NOMO-1 (cell line): Measurements from ENCODE around the gene TACC2.

Experiments used
- DNase-seq, 2 experiments: peaks; one replicate each; lab custom pipeline; 2025; ENCODE audit not compliant: unreplicated experiment in 2 of 2; lab: John Stamatoyannopoulos, UW

TACC2 gene

GRCh38 chr10:122240401-122240800 is 251.4 kb downstream of the TACC2 start:
- DNase-seq: no peak

DNA sequence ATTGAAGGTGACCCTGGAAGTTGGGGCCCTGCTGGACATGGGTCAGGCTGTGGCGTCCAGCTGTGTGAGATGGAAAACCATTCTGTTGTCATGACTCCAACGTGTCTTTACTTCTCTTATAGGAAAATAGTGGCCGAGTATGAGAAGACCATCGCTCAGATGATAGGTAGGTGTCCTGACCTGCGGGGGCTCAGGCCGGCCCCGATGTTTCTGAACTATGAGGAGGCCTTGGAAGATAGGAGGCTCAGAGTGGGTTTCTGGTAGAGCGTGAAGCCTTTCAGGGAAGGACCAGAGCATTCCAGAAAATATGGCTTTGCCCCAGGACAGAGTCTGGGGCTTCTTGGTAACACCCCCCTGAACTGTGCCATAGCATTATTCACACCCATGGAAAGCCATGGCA is 252.9 kb downstream of the TACC2 start:
- no peak for DNase-seq

DNA sequence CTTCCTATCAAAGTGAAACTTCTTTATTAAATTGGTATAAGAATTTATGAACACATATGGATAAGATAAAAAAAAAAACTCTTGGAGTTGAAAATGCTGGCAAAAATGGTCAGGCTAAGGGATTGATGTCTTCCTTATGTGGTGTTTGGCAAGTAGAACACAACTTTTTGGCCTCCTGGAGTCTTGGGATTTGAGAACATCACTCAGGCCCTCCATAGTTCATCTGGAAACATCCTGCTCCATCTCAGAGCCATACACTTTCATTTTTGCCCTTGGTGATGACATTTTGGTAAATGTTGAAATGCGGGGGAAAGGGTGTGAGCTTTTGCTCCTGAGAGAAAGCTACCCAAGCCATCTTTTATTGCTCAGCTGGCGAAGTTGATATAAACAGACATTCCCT is 254.6 kb downstream of the TACC2 start:
- DNase-seq: no peak

DNA sequence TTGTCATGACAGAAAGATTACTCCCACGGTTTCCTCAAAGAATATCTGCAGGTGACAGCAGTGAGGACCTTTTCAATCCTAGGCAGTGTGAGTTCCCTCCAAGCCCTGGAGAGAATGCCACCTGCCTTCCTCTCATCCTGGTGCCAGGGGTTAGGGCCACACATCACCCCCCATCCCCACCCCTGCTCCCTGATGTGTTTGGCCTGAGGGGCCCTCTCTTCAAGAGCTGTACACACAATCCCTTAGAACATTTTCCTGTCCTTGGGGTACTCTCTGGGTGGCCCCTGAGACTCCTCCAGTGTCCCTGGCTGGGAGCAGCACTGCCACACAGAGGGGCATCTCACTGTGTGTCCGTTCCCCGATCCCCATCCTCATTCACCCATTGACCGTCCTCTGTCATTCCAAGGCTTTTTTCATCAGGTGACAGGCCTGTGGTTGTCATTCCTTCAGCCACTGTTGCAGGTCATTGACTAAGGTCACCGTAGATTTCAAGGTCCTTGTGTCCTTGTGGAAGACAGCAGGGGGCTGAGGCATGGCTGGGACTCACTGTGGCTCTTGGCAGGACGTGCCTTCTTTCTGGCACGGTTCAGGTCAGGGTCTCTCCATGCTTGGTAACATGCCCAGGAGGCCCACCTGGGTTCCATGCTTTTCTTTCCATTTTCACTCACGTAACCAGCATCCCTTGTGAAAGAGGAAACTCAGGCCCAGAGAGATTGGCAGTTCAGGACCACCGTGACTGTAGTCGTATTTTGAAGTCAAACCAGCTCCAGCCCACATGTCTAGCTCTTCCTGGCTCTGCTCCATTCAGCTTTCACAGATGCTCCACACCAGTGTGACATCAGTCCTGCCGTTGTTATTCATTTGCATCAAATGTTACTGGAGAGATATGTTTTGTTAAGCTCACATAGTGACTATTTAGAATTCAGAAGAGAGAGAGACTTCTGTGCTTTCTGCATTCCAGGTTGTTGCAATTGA is 255.3 kb downstream of the TACC2 start:
- no peak for DNase-seq

DNA sequence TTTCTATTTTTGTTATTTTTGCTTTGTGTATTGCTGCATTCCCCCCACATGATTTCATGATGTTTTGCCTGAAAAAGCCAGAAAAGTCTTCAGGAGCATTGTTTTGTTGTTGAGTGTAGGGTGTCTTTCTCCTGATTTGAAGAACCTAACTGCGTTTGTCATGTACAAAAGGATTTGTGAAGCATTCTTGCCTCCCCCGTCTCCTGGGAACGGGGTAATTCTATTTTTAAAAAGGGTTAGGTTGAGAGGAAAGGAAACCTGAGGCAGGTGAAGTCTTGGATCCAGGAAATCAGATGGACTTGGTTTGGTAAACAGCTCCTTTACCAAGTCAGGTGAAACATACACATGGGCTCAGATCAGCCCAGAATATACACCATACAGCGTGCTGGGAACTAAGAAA is 256.2 kb downstream of the TACC2 start:
- no peak for DNase-seq

DNA sequence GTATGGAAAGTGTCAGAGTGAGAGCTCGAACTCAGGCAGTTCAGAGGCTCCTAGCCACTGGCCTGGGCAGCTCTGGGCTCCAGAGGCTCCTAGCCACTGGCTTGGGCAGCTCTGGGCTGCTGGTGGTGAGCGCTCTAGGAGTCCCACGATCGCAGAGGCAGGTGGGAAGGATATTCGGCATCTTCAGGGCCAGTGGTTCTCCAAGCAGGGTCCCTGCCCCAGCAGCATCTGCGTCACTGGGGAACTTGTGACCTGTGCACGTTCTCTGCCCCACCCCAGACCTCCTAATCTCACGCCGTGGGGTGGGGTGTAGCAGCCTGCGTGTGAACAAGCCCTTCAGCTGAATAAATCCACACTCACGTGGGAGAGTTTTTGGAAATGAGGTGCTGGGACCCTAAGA is 256.9 kb downstream of the TACC2 start:
- DNase-seq: no peak

- no peak for DNase-seq
Measured at GRCh38 chr10:122246830-122247520, 258.0 kb downstream of the TACC2 start.

DNA sequence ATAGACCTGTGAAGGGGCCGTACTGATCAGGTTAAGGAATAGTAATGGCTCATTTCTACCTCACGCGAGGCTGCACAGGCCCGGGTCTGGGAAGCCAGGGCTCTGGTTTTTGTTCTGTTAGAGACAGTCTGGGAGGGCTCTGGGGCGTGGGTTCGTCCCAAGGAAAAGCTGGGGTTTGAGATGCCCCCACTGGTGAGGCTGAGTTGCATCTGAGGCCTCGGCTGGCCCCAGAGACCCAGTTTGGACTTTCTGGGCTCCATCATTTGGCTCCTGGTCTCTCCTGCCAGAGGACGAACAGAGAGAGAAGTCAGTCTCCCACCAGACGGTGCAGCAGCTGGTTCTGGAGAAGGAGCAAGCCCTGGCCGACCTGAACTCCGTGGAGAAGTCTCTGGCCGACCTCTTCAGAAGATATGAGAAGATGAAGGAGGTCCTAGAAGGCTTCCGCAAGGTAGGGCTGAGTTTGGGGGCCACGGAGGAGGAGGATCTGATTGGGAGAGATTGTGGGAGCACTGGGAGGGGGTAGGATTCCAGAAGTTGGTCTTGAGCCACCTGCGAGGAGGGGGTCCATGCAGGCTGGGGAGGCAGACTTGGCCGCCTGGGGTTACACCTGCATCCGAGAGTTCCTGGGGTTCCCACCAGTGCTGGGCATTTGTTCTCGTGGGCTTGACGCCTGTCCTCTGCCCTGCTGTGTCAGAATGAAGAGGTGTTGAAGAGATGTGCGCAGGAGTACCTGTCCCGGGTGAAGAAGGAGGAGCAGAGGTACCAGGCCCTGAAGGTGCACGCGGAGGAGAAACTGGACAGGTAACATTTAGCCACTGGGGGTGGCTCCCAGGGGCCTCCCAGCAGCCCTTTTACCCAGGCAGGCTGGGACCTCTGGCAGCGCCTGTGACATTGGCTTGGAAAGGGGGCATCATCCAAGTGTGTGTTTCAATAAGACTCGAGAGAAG is 259.7 kb downstream of the TACC2 start:
- no peak for DNase-seq

- DNase-seq: no peak
Measured at GRCh38 chr10:122249303-122249850, 260.4 kb downstream of the TACC2 start.

GRCh38 chr10:122249991-122250750 is 261.2 kb downstream of the TACC2 start:
- DNase-seq: no peak

DNA sequence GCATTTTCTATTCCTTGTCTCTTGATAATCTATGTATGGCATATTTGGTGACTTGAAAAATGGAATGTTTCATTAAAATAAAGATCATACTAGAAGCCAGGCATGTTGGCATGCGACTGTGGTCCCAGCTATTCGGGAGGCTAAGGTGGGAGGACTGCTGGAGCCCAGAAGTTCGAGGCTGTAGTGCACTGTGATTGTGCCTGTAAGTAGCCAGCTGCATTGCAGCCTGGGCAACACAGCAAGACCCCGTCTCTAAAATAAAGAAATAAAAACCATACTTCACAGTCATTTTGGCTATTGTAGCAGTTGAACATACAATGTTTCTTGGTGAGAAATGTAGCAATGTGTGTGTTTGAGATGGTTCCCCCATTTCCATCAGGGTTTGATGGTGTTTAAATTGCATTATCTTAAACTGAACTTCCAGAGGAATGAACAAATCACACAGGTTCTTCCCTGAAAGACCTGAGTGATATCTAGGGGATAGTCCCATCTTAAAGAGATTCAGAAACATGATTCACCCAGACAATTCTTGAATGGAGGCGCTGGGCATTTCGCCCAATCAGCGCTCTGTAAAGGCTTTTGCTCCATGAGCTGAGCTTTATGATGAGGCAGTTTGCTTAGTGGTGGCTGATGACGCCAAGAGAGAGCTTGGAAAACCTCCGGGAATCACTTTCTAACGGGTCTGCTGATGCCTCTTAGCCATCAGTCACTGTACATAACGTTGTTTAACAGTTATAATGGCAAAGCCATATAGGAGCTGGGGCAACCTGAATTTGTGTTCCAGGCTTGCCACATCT is 262.7 kb downstream of the TACC2 start:
- no peak for DNase-seq

DNA sequence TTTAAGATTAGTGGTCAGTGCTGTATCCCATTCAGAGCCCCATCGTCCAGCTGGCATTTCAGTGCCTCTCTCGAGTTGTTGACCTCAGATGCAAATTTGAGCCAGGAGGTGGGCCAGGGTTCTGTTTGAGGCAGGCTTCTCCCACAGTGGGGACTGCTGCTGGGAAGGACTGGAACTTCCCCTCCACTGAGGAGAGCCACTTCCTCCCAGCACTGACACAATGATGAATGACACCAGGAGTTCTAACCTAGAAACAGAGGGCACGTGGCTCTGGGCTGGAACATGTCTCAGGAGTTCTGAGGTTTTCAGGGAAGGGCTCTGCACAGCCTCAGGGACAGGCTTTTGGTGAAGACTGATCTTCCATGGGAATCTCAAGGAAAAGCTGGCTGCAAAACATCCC is 263.8 kb downstream of the TACC2 start:
- DNase-seq: no peak

- no peak for DNase-seq
Measured at GRCh38 chr10:122253605-122254004, 264.6 kb downstream of the TACC2 start.

DNA sequence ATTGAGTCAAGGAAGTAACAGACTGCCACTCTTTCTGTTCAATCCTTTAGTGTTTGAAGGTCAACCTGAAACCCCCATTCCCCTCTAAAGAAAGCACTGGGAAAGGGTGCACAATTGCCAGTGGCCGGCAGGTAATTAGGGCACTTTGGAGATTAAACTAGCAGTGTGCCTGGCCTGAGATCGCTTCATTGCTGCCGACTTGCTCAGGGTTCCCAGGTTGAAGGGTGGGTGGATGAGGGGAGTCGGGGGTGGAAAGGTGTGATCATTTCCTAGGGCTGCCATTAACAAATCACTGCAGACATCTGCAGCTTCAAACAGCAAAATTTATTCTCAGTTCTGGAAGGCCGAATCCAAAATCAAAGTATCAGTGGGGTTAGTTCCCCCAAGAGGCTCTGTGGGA is 265.9 kb downstream of the TACC2 start:
- DNase-seq: no peak

DNA sequence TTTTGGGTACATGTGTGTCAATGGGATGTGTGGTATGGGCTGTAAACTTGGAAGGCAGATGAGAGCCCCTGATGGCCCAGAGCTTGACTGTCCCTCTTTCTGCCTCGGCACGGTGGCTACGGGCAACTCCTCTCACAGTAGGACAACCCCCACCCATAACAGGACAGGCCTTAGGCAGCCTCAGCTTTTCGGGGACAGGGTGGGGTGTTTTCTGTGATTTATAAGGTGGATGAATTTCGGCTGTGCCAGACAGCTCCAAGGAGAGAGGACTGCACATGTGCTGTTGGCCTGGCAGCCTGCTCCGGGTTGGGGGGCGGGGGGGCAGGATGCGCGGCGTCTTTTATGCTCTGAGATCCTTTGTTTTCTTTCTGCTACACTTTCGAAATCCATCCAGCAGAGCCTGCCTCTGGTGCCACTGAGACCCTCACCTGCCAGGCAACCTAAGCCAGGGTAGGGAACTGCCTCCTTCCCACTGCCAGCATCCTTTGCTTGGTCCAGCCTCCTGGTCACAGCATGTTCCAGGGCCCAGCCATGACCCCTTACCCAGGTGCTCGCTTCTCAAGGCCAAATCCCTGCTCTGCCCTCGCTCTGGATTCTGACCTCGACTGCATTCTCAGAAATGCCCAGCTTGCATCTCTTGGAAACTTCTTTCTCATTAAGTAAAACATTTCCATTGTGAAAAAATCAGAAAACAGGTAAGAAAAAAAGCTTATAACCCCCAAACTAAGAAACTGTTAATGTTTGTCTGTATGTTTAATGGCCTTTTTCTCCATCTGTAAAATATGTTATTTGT is 266.7 kb downstream of the TACC2 start:
- no peak for DNase-seq

GRCh38 chr10:122257041-122257440 is 268.1 kb downstream of the TACC2 start:
- DNase-seq: no peak

DNA sequence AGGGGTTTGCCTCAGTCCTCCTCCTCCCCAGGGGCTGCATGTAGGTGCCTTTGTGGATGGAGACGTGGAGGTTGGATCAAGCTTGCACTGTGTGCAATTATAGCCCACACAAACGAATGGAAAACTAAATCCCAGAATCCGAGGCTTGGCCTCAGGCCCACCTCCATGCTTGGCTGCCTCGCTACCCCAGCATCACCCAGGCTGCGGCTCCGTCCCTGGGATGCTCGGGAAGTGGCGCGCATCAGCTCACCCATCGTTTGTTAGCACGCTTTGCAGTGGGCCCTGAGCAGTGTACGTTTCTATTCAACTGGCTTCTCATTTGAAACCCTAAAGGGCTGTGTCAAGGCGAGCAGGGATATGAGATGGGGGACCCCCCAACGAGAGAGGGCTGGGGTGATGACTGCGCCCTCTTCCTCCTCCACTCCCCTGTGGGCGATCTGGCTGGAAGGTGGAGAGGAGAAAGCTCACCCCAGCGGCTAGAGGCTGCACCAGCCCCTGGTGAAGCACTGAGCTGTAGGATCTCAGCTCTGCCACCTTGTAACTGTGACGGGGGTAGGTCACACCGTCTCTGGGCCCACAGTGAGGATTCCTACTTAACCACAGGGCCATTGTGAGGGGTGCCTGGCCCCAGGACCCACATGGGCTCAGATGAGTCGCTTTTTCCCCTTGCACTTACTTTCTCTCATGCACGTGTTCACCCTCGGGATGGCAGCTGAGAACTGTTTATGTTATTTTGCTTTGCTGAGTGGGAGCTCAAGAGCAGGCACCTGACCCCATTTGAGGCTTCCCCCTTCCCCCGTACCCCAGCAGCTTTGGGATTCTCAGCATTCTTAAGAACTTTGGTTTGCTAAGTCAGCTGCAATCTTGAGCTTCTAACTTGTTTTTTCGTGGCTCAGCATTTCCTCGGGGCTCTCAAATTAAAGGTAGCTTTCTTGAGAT is 269.4 kb downstream of the TACC2 start:
- DNase-seq: no peak
